Peyer's patch (tissue), 4 donors: Measurements from ENCODE around the gene NAA80.

Experiments used
- POLR2A ChIP-seq, 2 donors: fragments of 450-650 bp; IDR thresholded peaks; one replicate each; pipeline ENCODE4 v1.5.1; 2017; ENCODE audit warnings: antibody characterized with exemption in 2 of 2, mild to moderate bottlenecking in 2 of 2, moderate library complexity in 2 of 2
- TF ChIP-seq, protein P1 (sequence below), 6 experiments: fragments of 450-650 bp in 4 of 6; fragments of 200-600 bp in 2 of 6; sonication (generic) in 1 of 6; IDR thresholded peaks; one replicate each; pipeline ENCODE4 v1.5.1; 2017 to 2019; ENCODE audit warnings: antibody characterized with exemption in 6 of 6, mild to moderate bottlenecking in 3 of 6, moderate library complexity in 1 of 6

DNA sequence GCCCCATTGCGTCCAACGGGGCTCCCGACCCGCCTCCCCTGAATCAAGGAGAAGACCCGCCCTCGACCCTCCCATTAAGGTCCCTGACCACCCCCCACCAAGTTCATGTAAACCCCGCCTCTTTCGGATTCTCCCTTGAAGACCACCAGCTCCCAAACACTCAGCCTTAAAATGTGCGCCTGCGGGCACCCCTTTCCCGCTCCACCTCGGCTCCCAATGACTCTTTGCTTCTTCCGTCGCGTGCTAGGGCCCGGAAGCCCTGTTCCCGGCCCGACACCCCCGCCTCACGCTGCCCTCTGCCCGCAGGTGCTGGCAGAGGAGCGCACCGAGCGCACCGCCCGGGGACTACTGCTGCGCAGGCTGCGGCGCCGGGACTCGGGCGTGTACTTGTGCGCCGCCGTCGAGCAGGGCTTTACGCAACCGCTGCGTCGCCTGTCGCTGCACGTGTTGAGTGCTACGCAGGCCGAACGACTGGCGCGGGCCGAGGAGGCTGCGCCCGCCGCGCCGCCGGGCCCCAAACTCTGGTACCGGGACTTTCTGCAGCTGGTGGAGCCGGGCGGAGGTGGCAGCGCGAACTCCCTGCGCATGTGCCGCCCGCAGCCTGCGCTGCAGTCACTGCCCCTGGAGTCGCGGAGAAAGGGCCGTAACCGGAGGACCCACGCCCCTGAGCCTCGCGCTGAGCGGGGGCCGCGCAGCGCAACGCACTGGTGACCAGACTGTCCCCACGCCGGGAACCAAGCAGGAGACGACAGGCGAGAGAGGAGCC is 23.0 kb downstream of the NAA80 start:
- TF ChIP-seq, protein P1, sequence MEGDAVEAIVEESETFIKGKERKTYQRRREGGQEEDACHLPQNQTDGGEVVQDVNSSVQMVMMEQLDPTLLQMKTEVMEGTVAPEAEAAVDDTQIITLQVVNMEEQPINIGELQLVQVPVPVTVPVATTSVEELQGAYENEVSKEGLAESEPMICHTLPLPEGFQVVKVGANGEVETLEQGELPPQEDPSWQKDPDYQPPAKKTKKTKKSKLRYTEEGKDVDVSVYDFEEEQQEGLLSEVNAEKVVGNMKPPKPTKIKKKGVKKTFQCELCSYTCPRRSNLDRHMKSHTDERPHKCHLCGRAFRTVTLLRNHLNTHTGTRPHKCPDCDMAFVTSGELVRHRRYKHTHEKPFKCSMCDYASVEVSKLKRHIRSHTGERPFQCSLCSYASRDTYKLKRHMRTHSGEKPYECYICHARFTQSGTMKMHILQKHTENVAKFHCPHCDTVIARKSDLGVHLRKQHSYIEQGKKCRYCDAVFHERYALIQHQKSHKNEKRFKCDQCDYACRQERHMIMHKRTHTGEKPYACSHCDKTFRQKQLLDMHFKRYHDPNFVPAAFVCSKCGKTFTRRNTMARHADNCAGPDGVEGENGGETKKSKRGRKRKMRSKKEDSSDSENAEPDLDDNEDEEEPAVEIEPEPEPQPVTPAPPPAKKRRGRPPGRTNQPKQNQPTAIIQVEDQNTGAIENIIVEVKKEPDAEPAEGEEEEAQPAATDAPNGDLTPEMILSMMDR (IDR thresholded peaks at IDR 0.05), result no peak
- TF ChIP-seq POLR2A (IDR thresholded peaks at IDR 0.05), result no peak
